ENCODE data around the gene KRT80.

The KRT80 gene

GRCh38 chr12:52234223-52234810 is 42.5 kb upstream of the KRT80 start:
- no peaks in the 10 kb centered on the region for H3K27me3 ChIP-seq (ENCODE audit: control insufficient read depth, insufficient read depth, low read length)
- no peak overlapping the region for H2AFZ ChIP-seq
- H3K4me1 ChIP-seq: peaks cover 17% of the 10 kb centered on the region
- no peak overlapping the region for H3K4me3 ChIP-seq (ENCODE audit: low read depth, low read length)
- no peaks in the 10 kb centered on the region for H3K79me2 ChIP-seq
- no peaks in the 10 kb centered on the region for H3K36me3 ChIP-seq (ENCODE audit: control insufficient read depth, insufficient read depth, low read length)
- H3K9me3 ChIP-seq (ENCODE audit: control insufficient read depth, low read length): no peaks in the 10 kb centered on the region
- H3K27ac ChIP-seq: no peak overlapping the region
- TF ChIP-seq CTCF (IDR thresholded peaks at IDR 0.05): no peak
- H3K4me2 ChIP-seq (ENCODE audit: low read length): no peak overlapping the region
- H3K9ac ChIP-seq: no peak overlapping the region

GRCh38 chr12:52233462-52234207 is 41.8 kb upstream of the KRT80 start:
- H3K9ac ChIP-seq: no peak overlapping the region
- no peak overlapping the region for H3K4me3 ChIP-seq (ENCODE audit: low read depth, low read length)
- no peaks in the 10 kb centered on the region for H3K79me2 ChIP-seq
- no peaks in the 10 kb centered on the region for H3K27me3 ChIP-seq (ENCODE audit: control insufficient read depth, insufficient read depth, low read length)
- H3K27ac ChIP-seq: peak overlapping the region; percentile 72
- no peak overlapping the region for H3K4me2 ChIP-seq (ENCODE audit: low read length)
- no peaks in the 10 kb centered on the region for H3K9me3 ChIP-seq (ENCODE audit: control insufficient read depth, low read length)
- H2AFZ ChIP-seq: peak overlapping the region; percentile 80
- no peak for TF ChIP-seq CTCF (IDR thresholded peaks at IDR 0.05)
- H3K36me3 ChIP-seq (ENCODE audit: control insufficient read depth, insufficient read depth, low read length): no peaks in the 10 kb centered on the region
- H3K4me1 ChIP-seq: peaks cover 17% of the 10 kb centered on the region

- Histone ChIP-seq H3K4me1 (peaks cover 15% of the 10 kb centered on the region), H3K36me3 (ENCODE audit: control insufficient read depth, insufficient read depth, low read length) (no peaks in the 10 kb centered on the region), H3K9ac (peak within 1 kb of the TSS; percentile 34), H3K4me3 (ENCODE audit: low read depth, low read length) (no peak within 1 kb of the TSS), H3K27me3 (ENCODE audit: control insufficient read depth, insufficient read depth, low read length) (no peaks in the 10 kb centered on the region), H3K27ac (peak within 1 kb of the TSS; percentile 72), H3K4me2 (ENCODE audit: low read length) (no peak within 1 kb of the TSS), H3K9me3 (ENCODE audit: control insufficient read depth, low read length) (no peaks in the 10 kb centered on the region), H3K79me2 (no peaks in the 10 kb centered on the region), H2AFZ (peak within 1 kb of the TSS; percentile 80)
- no peak for TF ChIP-seq CTCF (IDR thresholded peaks at IDR 0.05)
Measured at GRCh38 chr12:52232674-52233461, 41.1 kb upstream of the KRT80 start, which contains the start of gene KRT7. TSS of gene KRT7 (plus strand) at chr12:52233243. CDS start at chr12:52233297, 54 bp downstream.

GRCh38 chr12:52232203-52232673 is 40.4 kb upstream of the KRT80 start:
- no peak overlapping the region for H3K4me2 ChIP-seq (ENCODE audit: low read length)
- no peaks in the 10 kb centered on the region for H3K27me3 ChIP-seq (ENCODE audit: control insufficient read depth, insufficient read depth, low read length)
- H2AFZ ChIP-seq: peak overlapping the region; percentile 80
- H3K36me3 ChIP-seq (ENCODE audit: control insufficient read depth, insufficient read depth, low read length): no peaks in the 10 kb centered on the region
- TF ChIP-seq CTCF (IDR thresholded peaks at IDR 0.05): no peak
- H3K79me2 ChIP-seq: no peaks in the 10 kb centered on the region
- H3K9me3 ChIP-seq (ENCODE audit: control insufficient read depth, low read length): no peaks in the 10 kb centered on the region
- H3K4me3 ChIP-seq (ENCODE audit: low read depth, low read length): no peak overlapping the region
- peak overlapping the region; percentile 72 for H3K27ac ChIP-seq
- H3K4me1 ChIP-seq: peaks cover 13% of the 10 kb centered on the region
- peak overlapping the region; percentile 34 for H3K9ac ChIP-seq

All from parathyroid adenoma (tissue), 2 donors.